GM12878 (cell line): ENCODE data around the gene DAB2IP.

ENCODE experiments used
- BCLAF1 ChIP-seq: fragments of 450-650 bp; IDR thresholded peaks from 2 replicates; pipeline ENCODE4 v1.6.1; 2017; ENCODE audit warnings: antibody characterized with exemption, mild to moderate bottlenecking, moderate library complexity
- CTCF ChIP-seq, 3 experiments: IDR thresholded peaks in 2 of 3; conservative IDR thresholded peaks in 1 of 3; 2 replicates each; pipeline ENCODE4 v1.5.1; 2011; ENCODE audit warnings: low read depth in 3 of 3, low read length in 3 of 3, mild to moderate bottlenecking in 3 of 3, control low read depth in 2 of 3, moderate library complexity in 2 of 3, inconsistent platforms in 1 of 3, mixed read lengths in 1 of 3; ENCODE audit not compliant: control insufficient read depth in 2 of 3, insufficient read depth in 1 of 3; ENCODE audit errors: extremely low read depth in 1 of 3
- EGR1 ChIP-seq, 2 experiments: IDR thresholded peaks; 1 replicate in 1 of 2; 2 replicates in 1 of 2; pipeline ENCODE4 v1.6.1; 2011 to 2012; ENCODE audit warnings: low read depth in 2 of 2, low read length in 2 of 2, borderline replicate concordance in 1 of 2, mild to moderate bottlenecking in 1 of 2, moderate library complexity in 1 of 2
- EZH2 ChIP-seq: IDR thresholded peaks from 2 replicates; pipeline ENCODE4 v1.6.1; 2012; ENCODE audit warnings: low read depth, mild to moderate bottlenecking, control low read depth, inconsistent platforms, low read length, borderline replicate concordance; ENCODE audit not compliant: control insufficient read depth
- NR2F1 ChIP-seq: fragments of 450-650 bp; conservative IDR thresholded peaks from 2 replicates; pipeline ENCODE4 v1.6.1; 2017; ENCODE audit warnings: mild to moderate bottlenecking
- POLR2A ChIP-seq: IDR thresholded peaks from 2 replicates; pipeline ENCODE4 v1.6.1; 2011; ENCODE audit warnings: low read depth, mild to moderate bottlenecking, low read length
- RAD21 ChIP-seq: IDR thresholded peaks from 2 replicates; pipeline ENCODE4 v1.6.1; 2011; ENCODE audit warnings: mild to moderate bottlenecking, low read depth, low read length, moderate library complexity; ENCODE audit not compliant: insufficient read depth
- SMC3 ChIP-seq: IDR thresholded peaks from 2 replicates; pipeline ENCODE4 v1.6.1; 2011; ENCODE audit warnings: low read length, improper control_type of control experiment, borderline replicate concordance
- STAT1 ChIP-seq: fragments of 450-650 bp; conservative IDR thresholded peaks from 2 replicates; pipeline ENCODE4 v1.6.1; 2014; ENCODE audit warnings: antibody characterized with exemption, mild to moderate bottlenecking

DNA sequence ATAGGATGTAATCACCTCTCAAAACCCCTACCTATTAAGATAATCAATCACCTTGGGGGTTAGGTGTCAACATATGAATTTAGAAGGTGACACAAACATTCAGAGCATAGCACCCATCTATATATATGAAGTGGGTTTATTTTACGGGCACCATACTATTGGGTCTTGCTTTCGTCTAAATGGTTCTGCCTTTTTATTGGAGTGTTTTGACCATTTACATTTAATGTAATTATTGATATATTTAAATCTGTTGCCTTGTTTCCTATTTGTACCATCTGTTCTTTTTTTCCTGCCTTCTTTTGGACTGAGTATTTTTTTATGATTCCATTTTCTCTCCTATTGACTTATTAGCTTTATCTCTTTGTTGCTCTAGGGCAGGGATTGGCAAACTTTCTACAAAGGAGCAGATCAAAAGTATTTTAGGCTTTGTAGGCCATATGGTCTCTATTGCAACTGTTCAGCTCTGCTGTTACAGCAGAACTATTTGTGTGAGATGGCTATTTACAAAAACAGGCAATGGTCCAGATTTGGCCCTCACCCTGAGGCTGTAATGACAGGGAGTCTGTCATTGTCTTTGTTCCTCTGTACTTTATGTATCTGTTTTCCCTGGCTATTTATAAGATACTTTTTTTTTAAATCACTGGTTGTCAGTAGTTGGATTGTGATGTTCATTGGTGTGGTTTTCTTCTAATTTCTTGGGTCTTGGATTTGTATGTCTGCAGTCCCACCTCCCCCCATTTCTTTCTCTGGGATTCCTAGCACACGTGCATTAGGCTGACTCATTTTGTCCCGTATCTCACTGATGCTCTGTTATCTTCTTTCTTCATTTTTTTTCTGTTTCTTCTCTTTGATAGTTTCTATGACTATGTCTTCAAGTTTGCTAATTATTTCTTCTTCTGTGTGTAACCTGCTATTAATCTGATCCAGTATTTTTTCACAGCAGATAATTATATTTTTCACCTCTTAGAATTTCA lies 127.1 kb downstream of the DAB2IP start:
- no peak for TF ChIP-seq STAT1
- TF ChIP-seq BCLAF1: no peak
- no peak for TF ChIP-seq CTCF (IDR thresholded peaks at IDR 0.05 in 2 of 3, conservative IDR thresholded peaks at IDR 0.05 in 1 of 3; ENCODE audit: control insufficient read depth in 2 of 3, extremely low read depth in 1 of 3, insufficient read depth in 1 of 3, low read depth in 3 of 3, low read length in 3 of 3)
- no peak for TF ChIP-seq POLR2A
- TF ChIP-seq SMC3: no peak
- no peak for TF ChIP-seq RAD21
- no peak for TF ChIP-seq EGR1 (IDR thresholded peaks at IDR 0.05; ENCODE audit: borderline replicate concordance in 1 of 2, low read depth in 2 of 2, low read length in 2 of 2)
- TF ChIP-seq EZH2: no peak
- TF ChIP-seq NR2F1: no peak
